SIG-M5 treated with dmso at 0.1 percent for 504 hours (cell line): ENCODE measurements around the gene HSD17B2.
A peak's percentile ranks its signal among the peaks of the same experiment; 100 is the strongest.

Experiments
- DNase-seq: peaks from one replicate; lab custom pipeline; 2025; ENCODE audit not compliant: unreplicated experiment; lab: John Stamatoyannopoulos, UW

The HSD17B2 gene

GRCh38 chr16:82017911-82018568 lies 17.0 kb upstream of the HSD17B2 start:
- no peak for DNase-seq

GRCh38 chr16:82019535-82019934 lies 15.5 kb upstream of the HSD17B2 start:
- DNase-seq: no peak

- no peak for DNase-seq
Observed at GRCh38 chr16:82020051-82020450, 15.0 kb upstream of the HSD17B2 start.

- no peak for DNase-seq
Observed at GRCh38 chr16:82023206-82023605, 11.8 kb upstream of the HSD17B2 start.

- no peak for DNase-seq
Observed at GRCh38 chr16:82024316-82024715, 10.7 kb upstream of the HSD17B2 start.

GRCh38 chr16:82024883-82025282 lies 10.2 kb upstream of the HSD17B2 start:
- no peak for DNase-seq

GRCh38 chr16:82027629-82028064 lies 7.4 kb upstream of the HSD17B2 start:
- no peak for DNase-seq

GRCh38 chr16:82031116-82032084 lies 3.7 kb upstream of the HSD17B2 start:
- DNase-seq: peak; percentile 46

- no peak for DNase-seq
Observed at GRCh38 chr16:82033006-82033405, 2.0 kb upstream of the HSD17B2 start.

GRCh38 chr16:82033683-82034300 lies 1.3 kb upstream of the HSD17B2 start:
- no peak for DNase-seq

GRCh38 chr16:82037251-82037650 lies 2.2 kb downstream of the HSD17B2 start:
- DNase-seq: no peak

- DNase-seq: no peak
Observed at GRCh38 chr16:82037666-82038065, 2.6 kb downstream of the HSD17B2 start.

- no peak for DNase-seq
Observed at GRCh38 chr16:82040296-82040695, 5.2 kb downstream of the HSD17B2 start.

- no peak for DNase-seq
Observed at GRCh38 chr16:82041542-82041941, 6.5 kb downstream of the HSD17B2 start.

- DNase-seq: no peak
Observed at GRCh38 chr16:82042144-82042543, 7.1 kb downstream of the HSD17B2 start.

- DNase-seq: no peak
Observed at GRCh38 chr16:82042846-82043245, 7.8 kb downstream of the HSD17B2 start.

GRCh38 chr16:82043680-82044584 lies 8.9 kb downstream of the HSD17B2 start:
- no peak for DNase-seq

- no peak for DNase-seq
Observed at GRCh38 chr16:82044585-82044911, 9.5 kb downstream of the HSD17B2 start.

GRCh38 chr16:82045465-82045864 lies 10.4 kb downstream of the HSD17B2 start:
- DNase-seq: no peak

GRCh38 chr16:82046541-82046940 lies 11.5 kb downstream of the HSD17B2 start:
- no peak for DNase-seq

GRCh38 chr16:82046941-82047340 lies 11.9 kb downstream of the HSD17B2 start:
- no peak for DNase-seq
